Caco-2 (cell line): ENCODE data around the gene CFAP99. TPM values are rescaled to one million over a fixed set of nuclear protein-coding genes. Genes with fewer than 3 reads are reported as not detected.
"Not testable (repeated sequence)": the region's sequence is repeated elsewhere in the genome, so short reads cannot be mapped to it uniquely, and the experiment has no call there.

ENCODE experiments used
- BruUV-seq: library from RNA; stranded (reverse); fragments of 400-500 nt; replicated peaks from 2 replicates; lab custom pipeline; 2021; lab: Mats Ljungman, UMichigan
- CTCF ChIA-PET: fragments of 300-600 bp; sonication (Branson Sonifier 250); formaldehyde crosslinking; loops from one replicate; lab custom pipeline; 2022; ENCODE audit warnings: antibody characterized with exemption; lab: Charles Lee
- POLR2A ChIA-PET: fragments of 300-600 bp; sonication (Branson Sonifier 250); formaldehyde crosslinking; loops from one replicate; lab custom pipeline; 2022; ENCODE audit warnings: antibody characterized with exemption; lab: Charles Lee
- DNase-seq, 2 experiments: peaks; one replicate each; pipeline versions ENCODE4 v3.0.0 to v3.0.0-alpha.2; 2020 to 2022
- H3K27me3 ChIP-seq: replicated peaks from 2 replicates; pipeline ENCODE4 v1.6.0; 2011; ENCODE audit warnings: low read length; ENCODE audit not compliant: control insufficient read depth, insufficient read depth
- H3K36me3 ChIP-seq: 2 replicates; pipeline ENCODE4 v1.5.1; 2011; ENCODE audit warnings: low read length; ENCODE audit not compliant: control insufficient read depth, insufficient read depth
- H3K4me1 ChIP-seq: fragments of 250-450 bp; sonication (Bioruptor Pico); 2 replicates; pipeline ENCODE4 v1.5.1; 2020; ENCODE audit warnings: mild to moderate bottlenecking
- H3K4me3 ChIP-seq: 2 replicates; pipeline ENCODE4 v1.5.1; 2011; ENCODE audit warnings: low read depth, mild to moderate bottlenecking, control low read depth, low read length
- H3K9me3 ChIP-seq: fragments of 250-450 bp; sonication (Bioruptor Pico); 2 replicates; pipeline ENCODE4 v1.5.1; 2020; ENCODE audit warnings: mild to moderate bottlenecking, moderate library complexity
- H3K27ac Mint-ChIP-seq: one replicate; pipeline ENCODE4 v1.8.0; 2022; ENCODE audit warnings: mixed read lengths; ENCODE audit not compliant: unreplicated experiment
- H3K27me3 Mint-ChIP-seq: one replicate; pipeline ENCODE4 v1.8.0; 2022; ENCODE audit warnings: mixed read lengths; ENCODE audit not compliant: insufficient read depth, unreplicated experiment
- H3K36me3 Mint-ChIP-seq: one replicate; pipeline ENCODE4 v1.8.0; 2022; ENCODE audit warnings: mild to moderate bottlenecking, mixed read lengths; ENCODE audit not compliant: insufficient read depth, unreplicated experiment
- H3K4me1 Mint-ChIP-seq: one replicate; pipeline ENCODE4 v1.8.0; 2022; ENCODE audit warnings: low read depth, mixed read lengths; ENCODE audit not compliant: unreplicated experiment
- H3K4me3 Mint-ChIP-seq: one replicate; pipeline ENCODE4 v1.8.0; 2022; ENCODE audit warnings: mild to moderate bottlenecking, moderate library complexity, mixed read lengths; ENCODE audit not compliant: unreplicated experiment
- H3K9me3 Mint-ChIP-seq: one replicate; pipeline ENCODE4 v1.8.0; 2022; ENCODE audit warnings: mixed read lengths; ENCODE audit not compliant: unreplicated experiment
- CTCF ChIP-seq, 2 experiments: fragments of 200-600 bp in 1 of 2; IDR thresholded peaks; 1 replicate in 1 of 2; 2 replicates in 1 of 2; pipeline versions ENCODE4 v1.5.1 to v1.8.0; 2011 to 2022; ENCODE audit warnings: antibody characterized with exemption in 1 of 2, control low read depth in 1 of 2, inconsistent platforms in 1 of 2, low read depth in 1 of 2, low read length in 1 of 2, mild to moderate bottlenecking in 1 of 2, moderate library complexity in 1 of 2; ENCODE audit not compliant: insufficient read depth in 1 of 2, severe bottlenecking in 1 of 2, unreplicated experiment in 1 of 2
- intact Hi-C: fragments of 100-400 bp; cut with micrococcal nuclease; formaldehyde crosslinking; loops from one replicate; pipeline ENCODE4 v1.10.0; 2022; ENCODE audit not compliant: unreplicated experiment
- total RNA-seq: library from RNA; stranded (reverse); gene quantifications from 2 replicates; pipeline ENCODE4 v1.2.3, GENCODE V29; 2022

Gene CFAP99
- total RNA-seq, 1 experiment from 2014 or later, result not detected

- CTCF ChIA-PET, result no interaction called here
- POLR2A ChIA-PET, result no interaction called here
Measured at GRCh38 chr4:2378898-2379297, 39.9 kb upstream of the CFAP99 start.

GRCh38 chr4:2380589-2380988, 38.2 kb upstream of the CFAP99 start:
- H3K36me3 Mint-ChIP-seq, CTCF ChIA-PET, H3K4me1 ChIP-seq, BruUV-seq, H3K4me3 Mint-ChIP-seq, H3K27me3 Mint-ChIP-seq, H3K4me3 ChIP-seq, POLR2A ChIA-PET, intact Hi-C loops, H3K36me3 ChIP-seq, H3K27ac Mint-ChIP-seq, DNase-seq, H3K4me1 Mint-ChIP-seq, H3K9me3 Mint-ChIP-seq, H3K9me3 ChIP-seq, H3K27me3 ChIP-seq: not testable (repeated sequence)

More at GRCh38 chr4:2378898-2379297, 39.9 kb upstream of the CFAP99 start:
- BruUV-seq, result no TSS peak
- H3K4me1 ChIP-seq, result no peaks in the 10 kb centered on the region
- H3K36me3 ChIP-seq, result no peaks in the 10 kb centered on the region
- no peaks in the 10 kb centered on the region for H3K27me3 ChIP-seq
- H3K9me3 ChIP-seq, result no peaks in the 10 kb centered on the region
- H3K4me3 ChIP-seq, result no peak overlapping the region
- no peaks in the 10 kb centered on the region for H3K9me3 Mint-ChIP-seq
- no peaks in the 10 kb centered on the region for H3K27me3 Mint-ChIP-seq
- no peak overlapping the region for H3K4me3 Mint-ChIP-seq
- intact Hi-C loops, result no loop called here
- H3K27ac Mint-ChIP-seq, result no peak overlapping the region
- no peak for TF ChIP-seq CTCF (IDR thresholded peaks at IDR 0.05; ENCODE audit: insufficient read depth in 1 of 2, low read depth in 1 of 2, low read length in 1 of 2, severe bottlenecking in 1 of 2, unreplicated experiment in 1 of 2)
- DNase-seq, result no peak
- H3K36me3 Mint-ChIP-seq, result no peaks in the 10 kb centered on the region
- H3K4me1 Mint-ChIP-seq, result no peaks in the 10 kb centered on the region

- CTCF ChIA-PET, H3K36me3 Mint-ChIP-seq, H3K4me3 ChIP-seq, H3K4me1 ChIP-seq, H3K27me3 ChIP-seq, intact Hi-C loops, H3K4me3 Mint-ChIP-seq, H3K36me3 ChIP-seq, H3K27me3 Mint-ChIP-seq, H3K4me1 Mint-ChIP-seq, DNase-seq, H3K9me3 ChIP-seq, POLR2A ChIA-PET, BruUV-seq, H3K27ac Mint-ChIP-seq, H3K9me3 Mint-ChIP-seq: not testable (repeated sequence)
Measured at GRCh38 chr4:2382769-2383202, 36.0 kb upstream of the CFAP99 start.

- H3K27ac Mint-ChIP-seq, intact Hi-C loops, CTCF ChIA-PET, BruUV-seq, H3K4me3 Mint-ChIP-seq, H3K27me3 Mint-ChIP-seq, H3K4me3 ChIP-seq, POLR2A ChIA-PET, DNase-seq, H3K4me1 ChIP-seq, H3K36me3 Mint-ChIP-seq, H3K4me1 Mint-ChIP-seq, H3K9me3 ChIP-seq, H3K27me3 ChIP-seq, H3K9me3 Mint-ChIP-seq, H3K36me3 ChIP-seq: not testable (repeated sequence)
Measured at GRCh38 chr4:2383220-2383631, 35.5 kb upstream of the CFAP99 start.
